Stomach (tissue), 9 donors: Measurements from ENCODE around the gene B4GALNT4. TPM values are rescaled to one million over a fixed set of nuclear protein-coding genes. Genes with fewer than 3 reads are reported as not detected.

Source experiments
- DNase-seq, 2 donors: peaks; one replicate each; pipeline versions ENCODE4 v3.0.0 to v3.0.0-alpha.2; 2013 to 2019
- H3K27ac ChIP-seq, 5 donors: fragments of 200-600 bp in 4 of 5; sonication (generic) in 4 of 5; one replicate each; pipeline ENCODE4 v1.5.1; 2013 to 2019; ENCODE audit warnings: mild to moderate bottlenecking in 1 of 5, moderate library complexity in 1 of 5
- H3K27me3 ChIP-seq, 3 donors: fragments of 200-600 bp; sonication (generic); one replicate each; pipeline ENCODE4 v1.5.1; 2017 to 2019; ENCODE audit warnings: mixed run types in 1 of 3
- H3K36me3 ChIP-seq, 4 donors: fragments of 200-600 bp; sonication (generic); 1 replicate in 3 of 4; 2 replicates in 1 of 4; pipeline ENCODE4 v1.5.1; 2016 to 2019
- H3K4me1 ChIP-seq, 4 donors: fragments of 200-600 bp; sonication (generic); one replicate each; pipeline ENCODE4 v1.5.1; 2016 to 2019
- H3K4me3 ChIP-seq, 4 donors: fragments of 200-600 bp; sonication (generic) in 3 of 4; one replicate each; pipeline ENCODE4 v1.5.1; 2016 to 2019; ENCODE audit warnings: mild to moderate bottlenecking in 1 of 4
- H3K9me3 ChIP-seq, 4 donors: fragments of 200-600 bp; sonication (generic); one replicate each; pipeline ENCODE4 v1.5.1; 2016 to 2019
- CTCF ChIP-seq, 7 experiments: fragments of 450-650 bp in 4 of 7; fragments of 200-600 bp in 3 of 7; sonication (generic) in 3 of 7; IDR thresholded peaks; one replicate each; pipeline ENCODE4 v1.5.1; 2016 to 2019; ENCODE audit warnings: antibody characterized with exemption in 7 of 7, control low read depth in 2 of 7, mild to moderate bottlenecking in 1 of 7
- EP300 ChIP-seq: sonication (generic); formaldehyde crosslinking; IDR thresholded peaks from one replicate; pipeline ENCODE4 v1.6.1; 2017; ENCODE audit warnings: antibody characterized with exemption
- POLR2A ChIP-seq, 4 donors: fragments of 450-650 bp; IDR thresholded peaks; one replicate each; pipeline ENCODE4 v1.6.1; 2016; ENCODE audit warnings: antibody characterized with exemption in 4 of 4, control low read depth in 2 of 4, mild to moderate bottlenecking in 1 of 4, moderate library complexity in 1 of 4
- POLR2AphosphoS5 ChIP-seq, 3 donors: sonication (generic); formaldehyde crosslinking; IDR thresholded peaks; one replicate each; pipeline ENCODE4 v1.6.1; 2016; ENCODE audit warnings: antibody characterized with exemption in 3 of 3
- WGBS, 5 donors: extraction: QIAGEN DNeasy Blood & Tissue Kit in 3 of 5; methylation state at CpG; one replicate each; pipeline versions ENCODE4 v1.1.5 to v1.1.7; 2013 to 2018; 5-methylcytosine and 5-hydroxymethylcytosine counted together
- intact Hi-C: fragments of 100-400 bp; cut with DNase I; formaldehyde crosslinking; loops from one replicate; pipeline ENCODE4 v1.15.1; 2023; ENCODE audit warnings: low total_unique reads
- polyA plus RNA-seq, 3 donors: library from polyadenylated mRNA; stranded (reverse); fragments of 200-250 nt; gene quantifications; one replicate each; pipeline ENCODE4 v1.2.3, GENCODE V29; 2013
- total RNA-seq, 5 donors: library from RNA; depleted of rRNA; stranded (reverse); fragments of >200 nt; gene quantifications; one replicate each; pipeline versions ENCODE4 v1.1.0 to v1.2.3, GENCODE V29; 2014 to 2016
- donor health status: healthy with polysubstance abuse.
- donor health status: Bipolar disorder and iron deficiency.
- donor health status: healthy.

Gene B4GALNT4
- total and polyA plus RNA-seq, 8 donors = 0.45 to 8.8 (median 4.3) TPM; not detected in 2

DNA sequence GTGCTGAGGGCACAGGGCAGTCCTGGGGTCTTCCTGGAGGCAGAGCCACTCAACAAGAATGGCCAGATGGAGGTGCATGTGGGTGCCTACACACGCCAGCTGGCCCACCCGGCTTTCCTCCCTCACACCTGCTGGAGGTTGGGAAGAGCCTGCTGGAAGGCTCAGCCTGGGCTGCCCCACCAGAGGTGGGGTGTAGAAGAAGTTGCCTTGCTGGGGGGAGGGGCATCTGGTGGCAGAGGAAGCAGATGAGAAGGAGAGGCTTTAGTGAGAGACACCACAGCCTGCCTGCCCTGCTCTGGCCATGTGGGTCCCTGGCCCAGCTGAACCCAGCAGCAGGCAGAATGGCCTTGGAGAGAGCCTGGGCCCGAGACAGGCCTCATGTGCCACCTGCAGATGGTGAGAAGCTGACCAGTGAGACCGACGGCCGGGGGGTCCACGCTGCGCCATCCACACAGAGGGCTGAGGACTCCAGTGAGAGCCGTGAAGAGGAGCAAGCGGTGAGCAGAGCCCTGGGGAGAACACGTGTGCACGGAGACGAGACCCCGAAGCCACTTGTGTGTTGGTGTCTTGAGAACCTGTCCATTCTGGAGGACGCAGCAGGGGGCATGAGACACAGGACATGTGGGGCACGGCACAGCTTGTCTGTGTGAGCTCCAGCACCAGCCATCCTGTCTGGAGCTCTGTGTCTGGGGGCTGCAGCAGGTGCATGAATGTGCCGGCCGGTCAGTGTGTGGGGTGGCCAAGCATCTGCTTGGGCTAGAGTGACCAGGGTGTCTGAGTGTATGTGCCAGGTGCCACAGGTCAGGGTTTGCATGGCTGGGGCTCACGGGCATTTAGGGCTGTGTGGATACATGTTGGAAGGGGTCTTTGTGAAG is 2.7 kb downstream of the B4GALNT4 start:
- intact Hi-C loops = no loop called here
- Histone ChIP-seq H3K4me1 (peaks cover 9 to 19% (median 12%) of the 10 kb centered on the region in 4 donors), H3K9me3 (no peaks in the 10 kb centered on the region), H3K27me3 (peaks cover 8 to 50% (median 30%) of the 10 kb centered on the region in 3 donors), H3K36me3 (no peaks in the 10 kb centered on the region), H3K4me3 (no peak overlapping the region), H3K27ac (no peak overlapping the region)
- 82 to 89% (median 85%) methylated on average over 19 of the region's 19 CpGs for WGBS, 5 donors
- no peak for DNase-seq
- TF ChIP-seq CTCF (IDR thresholded peaks at IDR 0.05) = no peak

DNA sequence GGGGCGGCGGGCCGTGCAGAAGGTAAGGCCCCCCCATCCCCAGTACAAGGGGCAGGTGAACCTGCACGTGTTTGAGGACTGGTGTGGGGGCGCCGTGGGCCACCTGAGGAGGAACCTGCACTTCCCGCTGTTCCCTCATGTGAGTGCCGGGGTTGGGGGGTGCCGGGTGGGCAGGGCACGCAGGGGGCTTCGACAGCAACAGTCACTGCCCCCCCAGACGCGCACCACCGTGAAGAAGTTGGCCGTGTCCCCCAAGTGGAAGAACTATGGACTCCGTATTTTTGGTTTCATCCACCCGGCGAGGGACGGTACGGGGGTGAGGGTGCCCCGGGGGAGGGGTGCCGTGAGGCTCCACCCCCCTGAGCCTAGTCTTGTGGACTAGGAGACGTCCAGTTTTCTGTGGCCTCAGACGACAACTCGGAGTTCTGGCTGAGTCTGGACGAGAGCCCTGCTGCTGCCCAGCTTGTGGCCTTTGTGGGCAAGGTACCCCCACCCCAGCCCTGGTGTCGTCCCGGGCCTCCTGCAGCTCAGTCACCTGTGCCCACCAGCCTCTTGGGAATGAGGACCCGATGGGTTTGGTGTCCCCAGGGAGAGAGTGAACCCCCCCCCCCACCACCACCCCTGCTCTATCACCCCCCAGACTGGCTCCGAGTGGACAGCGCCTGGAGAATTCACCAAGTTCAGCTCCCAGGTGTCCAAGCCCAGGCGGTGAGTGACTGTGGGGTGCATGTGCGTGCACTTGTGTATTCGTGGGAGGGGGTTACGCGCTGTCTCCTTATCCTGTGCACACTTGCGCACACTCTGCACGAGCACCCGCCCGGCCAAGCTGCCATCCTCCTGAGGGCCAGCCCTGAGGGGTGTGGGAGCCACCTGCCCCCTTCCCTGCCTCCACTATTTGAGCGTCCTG is 3.8 kb downstream of the B4GALNT4 start:
- Histone ChIP-seq H3K27me3 (peaks cover 1 to 39% (median 18%) of the 10 kb centered on the region in 3 donors), H3K27ac (no peak overlapping the region), H3K9me3 (no peaks in the 10 kb centered on the region), H3K36me3 (no peaks in the 10 kb centered on the region), H3K4me1 (peaks cover 9 to 17% (median 12%) of the 10 kb centered on the region in 4 donors), H3K4me3 (no peak overlapping the region)
- WGBS, 5 donors = 81 to 86% (median 85%) methylated on average over 26 to 41 of the region's 41 CpGs
- intact Hi-C loops = no loop called here
- TF ChIP-seq CTCF (IDR thresholded peaks at IDR 0.05) = no peak
- no peak for TF ChIP-seq EP300
- no peak for TF ChIP-seq POLR2A (IDR thresholded peaks at IDR 0.05)
- TF ChIP-seq POLR2AphosphoS5 (IDR thresholded peaks at IDR 0.05) = no peak
- DNase-seq = no peak

GRCh38 chr11:373716-374551 is 4.6 kb downstream of the B4GALNT4 start:
- Histone ChIP-seq H3K9me3 (no peaks in the 10 kb centered on the region), H3K27me3 (peaks cover 0 to 30% (median 10%) of the 10 kb centered on the region in 3 donors), H3K4me3 (no peak overlapping the region), H3K27ac (no peak overlapping the region), H3K4me1 (peaks cover 0 to 8% (median 3%) of the 10 kb centered on the region in 4 donors), H3K36me3 (no peaks in the 10 kb centered on the region)
- intact Hi-C loops = no loop called here
- TF ChIP-seq POLR2AphosphoS5 (IDR thresholded peaks at IDR 0.05) (no peak), EP300 (no peak), POLR2A (IDR thresholded peaks at IDR 0.05) (no peak), CTCF (IDR thresholded peaks at IDR 0.05) (no peak)
- 77 to 91% (median 83%) methylated on average over 15 to 23 of the region's 23 CpGs for WGBS, 5 donors
- no peak for DNase-seq
